Neuronal stem cell (in vitro differentiated cells): Measurements from ENCODE around the gene PATL1. TPM values are rescaled to one million over a fixed set of nuclear protein-coding genes. Genes with fewer than 3 reads are reported as not detected.

ENCODE experiments used
- DNase-seq: peaks from one replicate; pipeline ENCODE4 v3.0.0-alpha.2; 2013; ENCODE audit warnings: low spot score
- H2AFZ ChIP-seq: one replicate; pipeline ENCODE4 v1.6.1; 2013; ENCODE audit warnings: mild to moderate bottlenecking, low read length, inconsistent platforms
- H2AK5ac ChIP-seq: 2 replicates; pipeline ENCODE4 v1.6.1; 2013; ENCODE audit warnings: low read depth, mild to moderate bottlenecking, inconsistent platforms, low read length, moderate library complexity, mixed read lengths
- H2BK120ac ChIP-seq: 2 replicates; pipeline ENCODE4 v1.6.1; 2013; ENCODE audit warnings: low read depth, mild to moderate bottlenecking, inconsistent platforms, low read length, moderate library complexity, mixed read lengths
- H2BK12ac ChIP-seq: one replicate; pipeline ENCODE4 v1.6.1; 2013; ENCODE audit warnings: low read length, inconsistent platforms
- H2BK15ac ChIP-seq: 2 replicates; pipeline ENCODE4 v1.6.1; 2013; ENCODE audit warnings: mild to moderate bottlenecking, low read length, inconsistent platforms, mixed read lengths
- H2BK5ac ChIP-seq: one replicate; pipeline ENCODE4 v1.6.1; 2013; ENCODE audit warnings: inconsistent platforms, mild to moderate bottlenecking, low read length, moderate library complexity
- H3K14ac ChIP-seq: one replicate; pipeline ENCODE4 v1.6.1; 2013; ENCODE audit warnings: low read length, inconsistent platforms
- H3K18ac ChIP-seq: 2 replicates; pipeline ENCODE4 v1.6.1; 2013; ENCODE audit warnings: low read length, inconsistent platforms
- H3K23ac ChIP-seq: 2 replicates; pipeline ENCODE4 v1.6.1; 2013; ENCODE audit warnings: low read depth, mild to moderate bottlenecking, mixed read lengths, low read length, inconsistent platforms; ENCODE audit not compliant: poor library complexity
- H3K27ac ChIP-seq: replicated peaks from 3 replicates; pipeline ENCODE4 v1.5.1; 2013; ENCODE audit warnings: low read length, inconsistent platforms
- H3K27me3 ChIP-seq, 3 experiments: 2 replicates each; pipeline ENCODE4 v1.6.1; 2013; ENCODE audit warnings: low read length in 3 of 3, mild to moderate bottlenecking in 2 of 3, inconsistent platforms in 1 of 3, low read depth in 1 of 3, mixed read lengths in 1 of 3, moderate library complexity in 1 of 3; ENCODE audit not compliant: control insufficient read depth in 3 of 3, insufficient read depth in 3 of 3
- H3K36me3 ChIP-seq, 2 donors: replicated peaks in 1 of 2; 2 replicates each; pipeline ENCODE4 v1.6.1; 2013; ENCODE audit warnings: low read length in 2 of 2; ENCODE audit not compliant: control insufficient read depth in 2 of 2, insufficient read depth in 2 of 2
- H3K4ac ChIP-seq: 2 replicates; pipeline ENCODE4 v1.6.1; 2013; ENCODE audit warnings: inconsistent platforms, mild to moderate bottlenecking, low read length, moderate library complexity
- H3K4me1 ChIP-seq, 2 donors: 1 replicate in 1 of 2; 2 replicates in 1 of 2; pipeline ENCODE4 v1.6.1; 2013; ENCODE audit warnings: low read length in 2 of 2, low read depth in 1 of 2; ENCODE audit not compliant: control insufficient read depth in 2 of 2, insufficient read depth in 1 of 2
- H3K4me2 ChIP-seq: one replicate; pipeline ENCODE4 v1.6.1; 2013; ENCODE audit warnings: mild to moderate bottlenecking, low read length, inconsistent platforms; ENCODE audit not compliant: insufficient read depth, poor library complexity, severe bottlenecking
- H3K4me3 ChIP-seq, 2 donors: 2 replicates each; pipeline ENCODE4 v1.5.1; 2013; ENCODE audit warnings: low read length in 2 of 2, mild to moderate bottlenecking in 2 of 2, inconsistent platforms in 1 of 2, moderate library complexity in 1 of 2
- H3K79me1 ChIP-seq: one replicate; pipeline ENCODE4 v1.6.1; 2013; ENCODE audit warnings: low read depth, mild to moderate bottlenecking, inconsistent platforms, low read length, moderate library complexity
- H3K9ac ChIP-seq: one replicate; pipeline ENCODE4 v1.6.1; 2013; ENCODE audit warnings: mild to moderate bottlenecking, low read depth, low read length, inconsistent platforms; ENCODE audit not compliant: poor library complexity
- H3K9me3 ChIP-seq, 2 donors: replicated peaks in 1 of 2; 2 replicates each; pipeline versions ENCODE3 to v1.6.1; 2013; ENCODE audit warnings: low read length in 2 of 2, mild to moderate bottlenecking in 2 of 2, inconsistent platforms in 1 of 2, low read depth in 1 of 2, mixed read lengths in 1 of 2, moderate library complexity in 1 of 2; ENCODE audit not compliant: control insufficient read depth in 2 of 2, insufficient read depth in 1 of 2
- H4K8ac ChIP-seq: one replicate; pipeline ENCODE4 v1.6.1; 2013; ENCODE audit warnings: low read depth, mild to moderate bottlenecking, inconsistent platforms, low read length, moderate library complexity
- H4K91ac ChIP-seq: one replicate; pipeline ENCODE4 v1.6.1; 2013; ENCODE audit warnings: low read length, low read depth, mild to moderate bottlenecking, inconsistent platforms; ENCODE audit not compliant: poor library complexity
- WGBS, 2 donors: extraction: QIAGEN DNeasy Blood & Tissue Kit; methylation state at CpG; one replicate each; pipeline ENCODE4 v1.1.7; 2013; ENCODE audit warnings: missing lambda C conversion rate in 2 of 2, mixed read lengths in 1 of 2; ENCODE audit not compliant: insufficient read length in 2 of 2, insufficient replicate concordance in 1 of 2; ENCODE audit errors: extremely low coverage in 2 of 2; 5-methylcytosine and 5-hydroxymethylcytosine counted together
- polyA plus RNA-seq, 2 experiments: library from polyadenylated mRNA; stranded (reverse); fragments of 200-250 nt; gene quantifications; one replicate each; pipeline ENCODE4 v1.2.3, GENCODE V29; 2013

PATL1 gene, protein sequence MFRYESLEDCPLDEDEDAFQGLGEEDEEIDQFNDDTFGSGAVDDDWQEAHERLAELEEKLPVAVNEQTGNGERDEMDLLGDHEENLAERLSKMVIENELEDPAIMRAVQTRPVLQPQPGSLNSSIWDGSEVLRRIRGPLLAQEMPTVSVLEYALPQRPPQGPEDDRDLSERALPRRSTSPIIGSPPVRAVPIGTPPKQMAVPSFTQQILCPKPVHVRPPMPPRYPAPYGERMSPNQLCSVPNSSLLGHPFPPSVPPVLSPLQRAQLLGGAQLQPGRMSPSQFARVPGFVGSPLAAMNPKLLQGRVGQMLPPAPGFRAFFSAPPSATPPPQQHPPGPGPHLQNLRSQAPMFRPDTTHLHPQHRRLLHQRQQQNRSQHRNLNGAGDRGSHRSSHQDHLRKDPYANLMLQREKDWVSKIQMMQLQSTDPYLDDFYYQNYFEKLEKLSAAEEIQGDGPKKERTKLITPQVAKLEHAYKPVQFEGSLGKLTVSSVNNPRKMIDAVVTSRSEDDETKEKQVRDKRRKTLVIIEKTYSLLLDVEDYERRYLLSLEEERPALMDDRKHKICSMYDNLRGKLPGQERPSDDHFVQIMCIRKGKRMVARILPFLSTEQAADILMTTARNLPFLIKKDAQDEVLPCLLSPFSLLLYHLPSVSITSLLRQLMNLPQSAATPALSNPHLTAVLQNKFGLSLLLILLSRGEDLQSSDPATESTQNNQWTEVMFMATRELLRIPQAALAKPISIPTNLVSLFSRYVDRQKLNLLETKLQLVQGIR
- 26.6 TPM for polyA plus RNA-seq (2013, experiment 1 of 2)
- 26.8 TPM for polyA plus RNA-seq (2013, experiment 2 of 2)

DNA sequence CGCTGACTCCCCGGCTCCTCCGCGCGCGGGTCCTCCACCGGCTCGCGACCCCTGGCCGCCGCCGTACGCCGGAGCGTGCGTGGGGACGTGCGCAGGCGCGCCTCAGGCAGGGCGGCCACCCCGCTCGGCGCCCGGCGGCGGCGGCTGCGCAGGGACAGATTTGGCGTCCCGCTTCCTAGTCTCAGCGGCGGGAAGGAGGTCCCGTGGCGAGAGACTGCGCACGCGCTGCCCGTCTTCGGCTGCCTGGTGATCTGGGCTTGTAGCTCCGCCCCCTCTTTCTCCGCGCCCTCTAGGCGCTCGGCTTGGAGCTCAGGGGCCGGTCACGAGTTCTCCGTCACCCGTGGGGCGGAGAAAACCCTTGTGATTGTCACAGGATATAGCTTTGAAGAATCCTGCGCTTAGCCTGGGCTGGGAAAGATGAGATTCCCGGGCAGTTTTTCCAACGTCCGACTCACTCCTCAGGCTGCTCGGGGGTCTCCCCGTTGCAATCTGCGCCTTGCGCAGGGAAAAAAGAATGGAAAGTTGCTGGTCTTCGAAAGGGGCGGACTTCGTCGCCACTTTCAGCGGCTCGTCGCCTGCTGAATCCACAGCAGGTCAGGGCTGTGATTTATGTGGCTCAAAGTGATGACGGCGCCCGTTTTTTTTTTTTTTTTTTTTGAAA lies at the start of gene PATL1:
Gene PATL1, minus strand, starts transcription at position 88 of the 661 bp plus-strand sequence. CDS start 142 bp downstream, outside the sequence.
- H4K8ac ChIP-seq = no peak within 1 kb of the TSS
- H3K36me3 ChIP-seq = peaks cover 2 to 34% of the 10 kb centered on the region in 2 donors
- no peak within 1 kb of the TSS for H4K91ac ChIP-seq
- no peaks in the 10 kb centered on the region for H3K9me3 ChIP-seq
- H3K4me2 ChIP-seq = peak within 1 kb of the TSS; percentile 94
- H3K27ac ChIP-seq = peak within 1 kb of the TSS; percentile 99
- H3K4me1 ChIP-seq = peaks cover 5 to 10% of the 10 kb centered on the region in 2 donors
- H3K4ac ChIP-seq = no peak within 1 kb of the TSS
- peak within 1 kb of the TSS; percentile 81 to 98 for H3K4me3 ChIP-seq
- no peaks in the 10 kb centered on the region for H3K27me3 ChIP-seq
- no peak within 1 kb of the TSS for H2BK120ac ChIP-seq
- peak within 1 kb of the TSS; percentile 95 for H3K18ac ChIP-seq
- H3K14ac ChIP-seq = peak within 1 kb of the TSS; percentile 28
- H2BK5ac ChIP-seq = peak within 1 kb of the TSS; percentile 76
- H2BK12ac ChIP-seq = no peak within 1 kb of the TSS
- WGBS, 2 donors = no CpG with 5 or more reads among the region's 68 CpGs
- peak within 1 kb of the TSS; percentile 90 for H3K9ac ChIP-seq
- H2AK5ac ChIP-seq = peak within 1 kb of the TSS; percentile 9
- H3K23ac ChIP-seq = peak within 1 kb of the TSS; percentile 61
- peak within 1 kb of the TSS; percentile 35 for H2BK15ac ChIP-seq
- peak; percentile 97 for DNase-seq
- H3K79me1 ChIP-seq = peaks cover 2% of the 10 kb centered on the region
- H2AFZ ChIP-seq = peak within 1 kb of the TSS; percentile 95

GRCh38 chr11:59716051-59716450 lies 47.2 kb upstream of the PATL1 start:
- no peak overlapping the region for H3K23ac ChIP-seq
- no peak overlapping the region for H2BK5ac ChIP-seq
- H4K91ac ChIP-seq = no peak overlapping the region
- no peak overlapping the region for H3K27ac ChIP-seq
- H3K4me3 ChIP-seq = no peak overlapping the region
- no peak overlapping the region for H2AFZ ChIP-seq
- H3K36me3 ChIP-seq = no peaks in the 10 kb centered on the region
- no peak overlapping the region for H2BK12ac ChIP-seq
- no peak overlapping the region for H3K9ac ChIP-seq
- H3K4me1 ChIP-seq = no peaks in the 10 kb centered on the region
- DNase-seq = no peak
- no peak overlapping the region for H3K14ac ChIP-seq
- no peak overlapping the region for H3K18ac ChIP-seq
- H4K8ac ChIP-seq = no peak overlapping the region
- H3K27me3 ChIP-seq = peaks cover 0 to 7% (median 0%) of the 10 kb centered on the region in 3 experiments
- H2BK15ac ChIP-seq = no peak overlapping the region
- no peak overlapping the region for H2BK120ac ChIP-seq
- no peak overlapping the region for H3K4me2 ChIP-seq
- no peak overlapping the region for H3K4ac ChIP-seq
- H3K79me1 ChIP-seq = no peaks in the 10 kb centered on the region
- H3K9me3 ChIP-seq = peaks cover 0 to 4% of the 10 kb centered on the region in 2 donors
- no CpG with 5 or more reads among the region's 3 CpGs for WGBS, 2 donors
- no peak overlapping the region for H2AK5ac ChIP-seq

DNA sequence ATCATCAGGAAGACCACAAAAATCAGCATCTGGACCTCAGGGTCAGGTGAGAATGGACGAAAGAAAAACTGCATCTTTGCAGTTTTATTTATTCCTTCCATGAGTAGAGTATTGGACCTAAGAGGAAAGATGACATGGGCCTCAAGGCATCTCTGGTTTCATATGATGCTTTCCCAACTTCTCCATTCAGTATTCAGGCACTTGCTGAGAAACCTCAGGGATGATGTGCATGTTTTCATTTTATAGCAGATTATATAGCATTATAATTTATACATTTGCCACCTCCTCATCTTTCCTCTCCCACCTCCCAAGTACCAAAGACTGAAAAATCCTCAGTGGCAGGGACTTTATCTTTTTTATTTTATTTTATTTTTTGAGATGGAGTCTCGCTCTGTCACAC lies 44.9 kb upstream of the PATL1 start, which contains the start of gene OR10V1:
Gene OR10V1, minus strand, starts transcription at position 101 of the 400 bp plus-strand sequence. Its CDS starts 0 bp downstream, at position 101.
- Histone ChIP-seq H4K8ac (peak within 1 kb of the TSS; percentile 43), H2AFZ (no peak within 1 kb of the TSS), H3K14ac (no peak within 1 kb of the TSS), H3K4me1 (no peaks in the 10 kb centered on the region), H2BK15ac (no peak within 1 kb of the TSS), H4K91ac (no peak within 1 kb of the TSS), H2BK12ac (no peak within 1 kb of the TSS), H3K36me3 (no peaks in the 10 kb centered on the region), H3K18ac (no peak within 1 kb of the TSS), H3K27me3 (peaks cover 0 to 7% (median 0%) of the 10 kb centered on the region in 3 experiments), H3K9me3 (peaks cover 0 to 4% of the 10 kb centered on the region in 2 donors), H3K27ac (no peak within 1 kb of the TSS), H3K23ac (no peak within 1 kb of the TSS), H3K9ac (no peak within 1 kb of the TSS), H2BK120ac (no peak within 1 kb of the TSS), H3K79me1 (no peaks in the 10 kb centered on the region), H3K4me2 (no peak within 1 kb of the TSS), H2AK5ac (peak within 1 kb of the TSS; percentile 15), H2BK5ac (no peak within 1 kb of the TSS), H3K4ac (no peak within 1 kb of the TSS), H3K4me3 (no peak within 1 kb of the TSS)
- no peak for DNase-seq
- WGBS, 2 donors = no CpG with 5 or more reads among the region's 2 CpGs
